Kidney (tissue), 14 donors: ENCODE results near the gene CTLA4. TPM values are rescaled to one million over a fixed set of nuclear protein-coding genes. Genes with fewer than 3 reads are reported as not detected.

Experiments
- DNase-seq, 5 donors: peaks; one replicate each; pipeline ENCODE4 v3.0.0-alpha.2; 2013 to 2020
- FAIRE-seq: peaks from 2 replicates; lab custom pipeline; 2012; peaks lifted over from hg19 to GRCh38; lab: Jason Lieb, UNC
- H3K27ac ChIP-seq, 2 donors: one replicate each; pipeline ENCODE4 v1.7.0; 2013; ENCODE audit warnings: low read depth in 2 of 2, low read length in 2 of 2, inconsistent platforms in 1 of 2
- H3K27me3 ChIP-seq: one replicate; pipeline ENCODE4 v1.7.1; 2013; ENCODE audit warnings: low read length, inconsistent platforms; ENCODE audit not compliant: control insufficient read depth, insufficient read depth
- H3K36me3 ChIP-seq, 3 donors: one replicate each; pipeline versions ENCODE4 v1.7.0 to v1.7.1; 2013; ENCODE audit warnings: low read length in 3 of 3, control low read depth in 1 of 3, inconsistent platforms in 1 of 3; ENCODE audit not compliant: insufficient read depth in 3 of 3, control insufficient read depth in 2 of 3
- H3K4me1 ChIP-seq, 3 donors: one replicate each; pipeline versions ENCODE4 v1.7.0 to v1.7.1; 2013; ENCODE audit warnings: low read length in 3 of 3, inconsistent platforms in 1 of 3, low read depth in 1 of 3; ENCODE audit not compliant: control insufficient read depth in 2 of 3, insufficient read depth in 2 of 3
- H3K4me3 ChIP-seq, 3 donors: one replicate each; pipeline versions ENCODE4 v1.7.0 to v1.8.1; 2013; ENCODE audit warnings: low read length in 3 of 3, control low read depth in 1 of 3, inconsistent platforms in 1 of 3
- H3K9ac ChIP-seq, 3 donors: one replicate each; pipeline versions ENCODE4 v1.7.0 to v1.7.1; 2013; ENCODE audit warnings: low read length in 3 of 3, control low read depth in 1 of 3, inconsistent platforms in 1 of 3
- H3K9me3 ChIP-seq, 3 donors: one replicate each; pipeline versions ENCODE4 v1.7.0 to v1.7.1; 2013; ENCODE audit warnings: low read length in 3 of 3, control low read depth in 1 of 3, inconsistent platforms in 1 of 3; ENCODE audit not compliant: control insufficient read depth in 2 of 3, insufficient read depth in 1 of 3
- CTCF ChIP-seq: IDR thresholded peaks from 3 replicates; pipeline ENCODE4 v1.5.1; 2012; ENCODE audit warnings: mild to moderate bottlenecking, moderate library complexity, borderline replicate concordance; ENCODE audit not compliant: insufficient read depth; ENCODE audit errors: extremely low read depth
- intact Hi-C: fragments of 100-400 bp; cut with DNase I; formaldehyde crosslinking; loops from one replicate; pipeline ENCODE4 v1.11.1; 2022
- polyA plus RNA-seq: library from polyadenylated mRNA; stranded (reverse); fragments of 350-450 nt; fragmentation: Illumina TruSeq; extraction: RNeasy Lipid Tissue Mini Kit (QIAGEN cat#74804); gene quantifications from one replicate; pipeline ENCODE4 v1.2.3, GENCODE V29; 2014; ENCODE audit warnings: low read depth, low replicate concordance; ENCODE audit not compliant: insufficient read depth
- total RNA-seq: library from RNA; stranded (reverse); fragmentation: NEBNext Ultra II Directional; extraction: Animal tissue kit (Norgen Biotek cat#: 25700); gene quantifications from one replicate; pipeline ENCODE4 v1.2.1, GENCODE V29; 2021
- donor health status: control.
- donor health status: control.
- donor health status: control.
- donor health status: control.
- donor health status: control.
- donor health status: DM: yes; HTN: yes; CAD: no.
- donor health status: Normal renal cell carcinoma (clear cell type).

CTLA4 gene
- total and polyA plus RNA-seq, 2 donors from 2014 or later = 0.22 to 2.0 TPM

GRCh38 chr2:203871371-203871983, 3.9 kb downstream of the CTLA4 start:
- no peak for FAIRE-seq
- no peak for DNase-seq
- Histone ChIP-seq H3K4me3 (no peak overlapping the region), H3K9me3 (no peaks in the 10 kb centered on the region), H3K27ac (no peak overlapping the region), H3K36me3 (no peaks in the 10 kb centered on the region), H3K4me1 (no peaks in the 10 kb centered on the region), H3K9ac (no peak overlapping the region), H3K27me3 (no peaks in the 10 kb centered on the region)
- no peak for TF ChIP-seq CTCF
- intact Hi-C loops = no loop called here

- DNase-seq = no peak
- no peak overlapping the region for H3K9ac ChIP-seq
- intact Hi-C loops = no loop called here
- no peak for TF ChIP-seq CTCF
- no peaks in the 10 kb centered on the region for H3K9me3 ChIP-seq
- no peak overlapping the region for H3K27ac ChIP-seq
- H3K27me3 ChIP-seq = no peaks in the 10 kb centered on the region
- FAIRE-seq = no peak
- no peaks in the 10 kb centered on the region for H3K4me1 ChIP-seq
- no peaks in the 10 kb centered on the region for H3K36me3 ChIP-seq
- no peak overlapping the region for H3K4me3 ChIP-seq
Measured at GRCh38 chr2:203873461-203873860, 5.9 kb downstream of the CTLA4 start.

- Histone ChIP-seq H3K27me3 (no peaks in the 10 kb centered on the region), H3K27ac (no peak overlapping the region), H3K9me3 (no peaks in the 10 kb centered on the region), H3K36me3 (no peaks in the 10 kb centered on the region), H3K4me3 (no peak overlapping the region), H3K4me1 (no peaks in the 10 kb centered on the region), H3K9ac (no peak overlapping the region)
- no peak for TF ChIP-seq CTCF
- no peak for FAIRE-seq
- intact Hi-C loops = no loop called here
- DNase-seq = peak in 1 of 5 donors; percentile 17
Measured at GRCh38 chr2:203873921-203874631, 6.5 kb downstream of the CTLA4 start.
